K562 (cell line): ENCODE data around the gene PHKB.

ENCODE experiments used
- CTCF ChIP-seq, 3 experiments: IDR thresholded peaks in 2 of 3; conservative IDR thresholded peaks in 1 of 3; 2 replicates each; pipeline ENCODE4 v1.5.1; 2011 to 2012; ENCODE audit warnings: low read length in 3 of 3, mild to moderate bottlenecking in 3 of 3, control low read depth in 2 of 3, improper control_type of control experiment in 1 of 3, inconsistent platforms in 1 of 3, low read depth in 1 of 3, mixed read lengths in 1 of 3, moderate library complexity in 1 of 3; ENCODE audit not compliant: insufficient read depth in 2 of 3
- ETV6 ChIP-seq, 3 experiments: fragments of 150-350 bp in 1 of 3; sonication (generic) in 1 of 3; formaldehyde crosslinking in 1 of 3; IDR thresholded peaks; 2 replicates each; pipeline versions ENCODE4 v1.6.1 to v1.8.0; 2014 to 2022; ENCODE audit warnings: borderline replicate concordance in 2 of 3, low read depth in 2 of 3, antibody characterized with exemption in 1 of 3, low read length in 1 of 3, mild to moderate bottlenecking in 1 of 3, missing genetic modification reagents in 1 of 3
- GATA2 ChIP-seq: sonication (generic); formaldehyde crosslinking; IDR thresholded peaks from 2 replicates; pipeline ENCODE4 v1.4.0; 2020; ENCODE audit warnings: mild to moderate bottlenecking, missing genetic modification reagents
- HNRNPL ChIP-seq: fragments of 200-400 bp; formaldehyde crosslinking; IDR thresholded peaks from 2 replicates; pipeline ENCODE4 v1.6.1; 2017; ENCODE audit warnings: low read depth, mild to moderate bottlenecking, low read length
- NFE2 ChIP-seq: IDR thresholded peaks from 2 replicates; pipeline ENCODE4 v1.6.1; 2014; ENCODE audit warnings: antibody characterized with exemption, low read depth
- WHSC1 ChIP-seq: IDR thresholded peaks from one replicate; pipeline ENCODE4 v1.6.1; 2012; ENCODE audit warnings: low read length, control low read depth, inconsistent platforms
- ZFX ChIP-seq: sonication (generic); formaldehyde crosslinking; IDR thresholded peaks from 2 replicates; pipeline ENCODE4 v1.8.0; 2022; ENCODE audit warnings: mild to moderate bottlenecking, missing genetic modification reagents, moderate library complexity
- ZNF518B ChIP-seq: fragments of 250-450 bp; sonication (Bioruptor Pico); IDR thresholded peaks from 2 replicates; pipeline ENCODE4 v1.5.0; 2021; ENCODE audit warnings: mild to moderate bottlenecking, moderate library complexity
- TF ChIP-seq, protein P1 (sequence below), 2 experiments: fragments of 450-650 bp in 1 of 2; sonication (generic) in 1 of 2; formaldehyde crosslinking in 1 of 2; IDR thresholded peaks in 1 of 2; conservative IDR thresholded peaks in 1 of 2; 2 replicates each; pipeline versions ENCODE4 v1.6.1 to v1.8.1; 2016 to 2023; ENCODE audit warnings: mild to moderate bottlenecking in 2 of 2, moderate library complexity in 2 of 2, inconsistent platforms in 1 of 2, missing genetic modification reagents in 1 of 2
- TF ChIP-seq, protein P2 (sequence below): IDR thresholded peaks from 2 replicates; pipeline ENCODE4 v1.6.1; 2016; ENCODE audit warnings: missing genetic modification characterization, missing compliant biosample characterization

DNA sequence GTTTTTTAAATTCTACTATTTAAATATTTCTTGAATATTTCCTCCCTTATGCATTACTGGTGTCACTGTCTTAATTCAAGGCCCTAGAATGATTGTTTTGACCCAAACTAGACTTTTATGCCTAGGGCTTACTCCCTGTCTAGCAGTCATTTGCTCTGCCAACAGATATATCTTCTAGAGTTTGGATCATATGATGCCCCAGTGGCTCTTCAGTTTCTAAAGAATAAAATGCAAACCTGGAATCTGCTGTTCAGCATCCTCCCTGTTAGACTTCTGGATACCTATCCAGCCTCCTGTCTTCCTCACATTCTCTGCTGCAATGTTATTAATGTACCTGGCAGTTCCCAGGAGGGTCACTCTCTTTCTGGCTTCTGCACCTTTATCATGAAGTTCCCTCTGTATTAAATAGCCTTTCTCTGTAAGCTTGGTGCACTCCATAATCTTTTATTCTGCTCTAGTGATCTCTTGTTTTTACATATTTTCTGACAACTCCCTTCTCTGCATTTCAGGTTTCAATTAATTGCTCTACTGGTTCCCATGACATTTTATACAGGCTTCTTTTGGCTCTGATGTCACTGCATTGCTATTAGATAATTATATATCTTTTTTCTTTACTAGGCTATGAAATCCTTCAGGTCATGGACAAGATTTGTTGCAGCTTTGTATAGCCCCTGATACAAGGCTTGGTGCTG is 15.7 kb downstream of the PHKB start:
- TF ChIP-seq ZNF518B (no peak), NFE2 (no peak), GATA2 (CRISPR knock-in tag) (no peak), ETV6 (IDR thresholded peaks at IDR 0.05; ENCODE audit: borderline replicate concordance in 1 of 2, low read depth in 2 of 2, low read length in 1 of 2) (no peak), ETV6 (CRISPR knock-in tag; IDR thresholded peaks at IDR 0.05; ENCODE audit: borderline replicate concordance) (no peak), CTCF (IDR thresholded peaks at IDR 0.05 in 2 of 3, conservative IDR thresholded peaks at IDR 0.05 in 1 of 3; ENCODE audit: insufficient read depth in 2 of 3, low read depth in 1 of 3, low read length in 3 of 3) (no peak), WHSC1 (no peak), HNRNPL (no peak), ZFX (no peak)
- TF ChIP-seq, protein P1, sequence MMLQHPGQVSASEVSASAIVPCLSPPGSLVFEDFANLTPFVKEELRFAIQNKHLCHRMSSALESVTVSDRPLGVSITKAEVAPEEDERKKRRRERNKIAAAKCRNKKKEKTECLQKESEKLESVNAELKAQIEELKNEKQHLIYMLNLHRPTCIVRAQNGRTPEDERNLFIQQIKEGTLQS (IDR thresholded peaks at IDR 0.05): no peak
- TF ChIP-seq, protein P1 (CRISPR knock-in tag; conservative IDR thresholded peaks at IDR 0.05): no peak
- TF ChIP-seq, protein P2, sequence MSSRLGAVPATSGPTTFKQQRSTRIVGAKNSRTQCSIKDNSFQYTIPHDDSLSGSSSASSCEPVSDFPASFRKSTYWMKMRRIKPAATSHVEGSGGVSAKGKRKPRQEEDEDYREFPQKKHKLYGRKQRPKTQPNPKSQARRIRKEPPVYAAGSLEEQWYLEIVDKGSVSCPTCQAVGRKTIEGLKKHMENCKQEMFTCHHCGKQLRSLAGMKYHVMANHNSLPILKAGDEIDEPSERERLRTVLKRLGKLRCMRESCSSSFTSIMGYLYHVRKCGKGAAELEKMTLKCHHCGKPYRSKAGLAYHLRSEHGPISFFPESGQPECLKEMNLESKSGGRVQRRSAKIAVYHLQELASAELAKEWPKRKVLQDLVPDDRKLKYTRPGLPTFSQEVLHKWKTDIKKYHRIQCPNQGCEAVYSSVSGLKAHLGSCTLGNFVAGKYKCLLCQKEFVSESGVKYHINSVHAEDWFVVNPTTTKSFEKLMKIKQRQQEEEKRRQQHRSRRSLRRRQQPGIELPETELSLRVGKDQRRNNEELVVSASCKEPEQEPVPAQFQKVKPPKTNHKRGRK (tag): no peak
